ENCODE results near the gene DHX16. TPM values are rescaled to one million over a fixed set of nuclear protein-coding genes. Genes with fewer than 3 reads are reported as not detected.

The DHX16 gene
- total and polyA plus RNA-seq, 9 of the 15 experiments (the other 6 are each of a cell fraction or from before 2014, with no cell fraction given), result 14.6 to 66.1 (median 47.5) TPM

GRCh38 chr6:30646450-30647241 is 26.2 kb downstream of the DHX16 start, which contains the start of gene C6orf136 (continued):
- no peak for TF ChIP-seq BMI1 (IDR thresholded peaks at IDR 0.05; ENCODE audit: low read length)
- peak; percentile 96 to 97 for TF ChIP-seq NRF1 (conservative IDR thresholded peaks at IDR 0.05 in 1 of 2, IDR thresholded peaks at IDR 0.05 in 1 of 2)
- 0 out of 4 replicates have a peak, but pooled peaks of 1 of the 2 experiments have one; percentile 25 for TF ChIP-seq NONO (IDR thresholded peaks at IDR 0.05; ENCODE audit: low read depth in 2 of 2, low read length in 1 of 2)
- TF ChIP-seq EP400 (IDR thresholded peaks at IDR 0.05), result no peak; the same call in 1 of the 2 replicates
- TF ChIP-seq TAF1 (IDR thresholded peaks at IDR 0.05; ENCODE audit: control insufficient read depth, extremely low read depth, insufficient read depth, low read length, severe bottlenecking), result peak; percentile 63
- TF ChIP-seq, protein P1, sequence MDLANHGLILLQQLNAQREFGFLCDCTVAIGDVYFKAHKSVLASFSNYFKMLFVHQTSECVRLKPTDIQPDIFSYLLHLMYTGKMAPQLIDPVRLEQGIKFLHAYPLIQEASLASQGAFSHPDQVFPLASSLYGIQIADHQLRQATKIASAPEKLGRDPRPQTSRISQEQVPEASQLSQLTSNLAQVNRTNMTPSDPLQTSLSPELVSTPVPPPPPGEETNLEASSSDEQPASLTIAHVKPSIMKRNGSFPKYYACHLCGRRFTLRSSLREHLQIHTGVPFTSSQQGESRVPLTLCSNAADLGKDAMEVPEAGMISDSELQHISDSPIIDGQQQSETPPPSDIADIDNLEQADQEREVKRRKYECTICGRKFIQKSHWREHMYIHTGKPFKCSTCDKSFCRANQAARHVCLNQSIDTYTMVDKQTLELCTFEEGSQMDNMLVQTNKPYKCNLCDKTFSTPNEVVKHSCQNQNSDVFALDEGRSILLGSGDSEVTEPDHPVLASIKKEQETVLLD (IDR thresholded peaks at IDR 0.05), result peak; percentile 96
- no peak for TF ChIP-seq HIVEP1 (CRISPR knock-in tag; IDR thresholded peaks at IDR 0.05)
- no peak for TF ChIP-seq GTF2A2 (tag; IDR thresholded peaks at IDR 0.05)
- 0 out of 2 replicates have a peak, but pooled peaks have one; percentile 2 for TF ChIP-seq CXXC5 (CRISPR knock-in tag; IDR thresholded peaks at IDR 0.05)
- 0 out of 2 replicates have a peak, but pooled peaks have one; percentile 17 for TF ChIP-seq SMAD3 (CRISPR knock-in tag; conservative IDR thresholded peaks at IDR 0.05)
- no peak for TF ChIP-seq NR2C1 (IDR thresholded peaks at IDR 0.05)
- no peak for TF ChIP-seq NR2C1 (tag; IDR thresholded peaks at IDR 0.05)
- TF ChIP-seq DEAF1 (CRISPR knock-in tag; IDR thresholded peaks at IDR 0.05), result no peak
- no peak for TF ChIP-seq PHTF2 (CRISPR knock-in tag; IDR thresholded peaks at IDR 0.05)
- TF ChIP-seq MTA1 (IDR thresholded peaks at IDR 0.05; ENCODE audit: borderline replicate concordance), result no peak
- TF ChIP-seq PTTG1 (tag; IDR thresholded peaks at IDR 0.05; ENCODE audit: low read depth), result no peak
- no peak for TF ChIP-seq NFXL1 (CRISPR knock-in tag; IDR thresholded peaks at IDR 0.05)
- TF ChIP-seq EHMT2 (IDR thresholded peaks at IDR 0.05), result no peak
- no peak for TF ChIP-seq FOXK2 (conservative IDR thresholded peaks at IDR 0.05 in 1 of 2, IDR thresholded peaks at IDR 0.05 in 1 of 2; ENCODE audit: low read depth in 2 of 2)
- TF ChIP-seq LCOR (CRISPR knock-in tag; IDR thresholded peaks at IDR 0.05), result peak; percentile 54; the same call in 1 of the 2 replicates
- no peak for TF ChIP-seq ZFP30 (CRISPR knock-in tag; IDR thresholded peaks at IDR 0.05; ENCODE audit: borderline replicate concordance)
- no peak for TF ChIP-seq ZNF695 (CRISPR knock-in tag; IDR thresholded peaks at IDR 0.05)
- TF ChIP-seq, protein P2, sequence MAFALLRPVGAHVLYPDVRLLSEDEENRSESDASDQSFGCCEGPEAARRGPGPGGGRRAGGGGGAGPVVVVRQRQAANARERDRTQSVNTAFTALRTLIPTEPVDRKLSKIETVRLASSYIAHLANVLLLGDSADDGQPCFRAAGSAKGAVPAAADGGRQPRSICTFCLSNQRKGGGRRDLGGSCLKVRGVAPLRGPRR (CRISPR knock-in tag; IDR thresholded peaks at IDR 0.05), result no peak
- TF ChIP-seq ZFP1 (CRISPR knock-in tag; IDR thresholded peaks at IDR 0.05), result no peak
- TF ChIP-seq, protein P3, sequence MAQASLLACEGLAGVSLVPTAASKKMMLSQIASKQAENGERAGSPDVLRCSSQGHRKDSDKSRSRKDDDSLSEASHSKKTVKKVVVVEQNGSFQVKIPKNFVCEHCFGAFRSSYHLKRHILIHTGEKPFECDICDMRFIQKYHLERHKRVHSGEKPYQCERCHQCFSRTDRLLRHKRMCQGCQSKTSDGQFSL (CRISPR knock-in tag; IDR thresholded peaks at IDR 0.05), result peak; percentile 98
- TF ChIP-seq, protein P3 (tag; IDR thresholded peaks at IDR 0.05), result peak in 1 of 2 experiments; percentile 96; a peak in 2 of 4 replicates

Data from K562 (cell line).